OCI-LY7 (cell line): ENCODE measurements around the gene C19orf25.

ENCODE experiments used
- CTCF ChIP-seq: fragments of 200-600 bp; sonication (generic); conservative IDR thresholded peaks from 2 replicates; pipeline ENCODE4 v1.5.1; 2014; ENCODE audit warnings: mild to moderate bottlenecking, antibody characterized with exemption, low read length, moderate library complexity, mixed read lengths
- EZH2phosphoT487 ChIP-seq: fragments of 200-600 bp; sonication (generic); IDR thresholded peaks from 2 replicates; pipeline ENCODE4 v1.6.1; 2018; ENCODE audit warnings: low read depth, borderline replicate concordance, mild to moderate bottlenecking, mixed run types, antibody characterized with exemption, low read length, moderate library complexity, mixed read lengths

- no peak for TF ChIP-seq EZH2phosphoT487
- no peak for TF ChIP-seq CTCF
Observed at GRCh38 chr19:1526979-1527649, 48.1 kb upstream of the C19orf25 start.
